ENCODE measurements around the gene KANK3.

Gene KANK3

GRCh38 chr19:8308891-8309291 lies 34.2 kb downstream of the KANK3 start:
- TF ChIP-seq CTCF (conservative IDR thresholded peaks at IDR 0.05) = no peak
- peak overlapping the region; percentile 70 for H3K27ac ChIP-seq

DNA sequence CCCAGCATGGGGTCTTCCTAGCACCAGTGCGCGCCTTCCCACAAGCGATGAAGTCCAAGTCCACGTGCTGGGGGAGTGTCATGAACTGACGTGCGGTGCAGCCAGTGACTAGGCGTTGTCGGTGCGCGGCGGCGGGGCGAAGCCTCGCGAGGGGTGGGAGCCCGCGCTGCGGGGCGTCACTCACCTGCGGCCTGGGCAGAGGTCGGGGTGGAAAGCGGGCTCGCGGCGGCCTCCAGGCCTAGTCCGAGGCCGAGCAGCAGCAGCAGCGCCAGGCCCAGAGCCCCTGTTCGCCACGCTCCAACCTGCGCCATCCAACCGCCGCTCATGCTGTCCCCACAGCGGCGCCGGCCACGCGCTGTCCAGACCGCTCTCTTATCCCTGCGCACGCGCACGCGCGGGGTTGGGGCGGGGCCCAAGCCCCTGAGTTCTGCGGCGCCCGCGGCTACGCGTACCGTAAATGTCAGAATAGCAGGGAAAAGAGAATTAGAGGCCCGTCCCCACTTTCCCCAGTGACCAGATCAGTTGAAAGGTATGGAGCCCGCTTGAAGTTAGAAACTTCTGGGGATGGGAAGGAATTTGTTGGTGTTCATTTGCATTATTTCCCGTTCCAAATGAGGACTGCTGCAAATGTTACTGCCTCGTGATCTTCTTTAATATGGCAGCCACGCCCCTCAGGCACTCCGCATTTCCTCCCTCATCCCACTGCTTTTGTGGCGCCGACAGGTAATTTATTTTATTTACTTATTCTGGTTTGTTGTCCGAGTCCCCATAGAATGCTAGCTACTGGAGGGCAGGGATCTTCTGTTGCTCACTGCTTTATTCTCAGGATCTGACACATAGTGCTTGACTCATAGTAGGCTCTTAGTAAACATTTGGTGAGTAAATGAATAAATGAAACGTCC lies 34.8 kb downstream of the KANK3 start, which contains the start of gene CD320:
TSS of gene CD320 (minus strand) at position 394 of the 902 bp plus-strand sequence. CDS start at position 326, 68 bp downstream.
- no peak for TF ChIP-seq CTCF (conservative IDR thresholded peaks at IDR 0.05)
- peak within 1 kb of the TSS; percentile 70 for H3K27ac ChIP-seq

DNA sequence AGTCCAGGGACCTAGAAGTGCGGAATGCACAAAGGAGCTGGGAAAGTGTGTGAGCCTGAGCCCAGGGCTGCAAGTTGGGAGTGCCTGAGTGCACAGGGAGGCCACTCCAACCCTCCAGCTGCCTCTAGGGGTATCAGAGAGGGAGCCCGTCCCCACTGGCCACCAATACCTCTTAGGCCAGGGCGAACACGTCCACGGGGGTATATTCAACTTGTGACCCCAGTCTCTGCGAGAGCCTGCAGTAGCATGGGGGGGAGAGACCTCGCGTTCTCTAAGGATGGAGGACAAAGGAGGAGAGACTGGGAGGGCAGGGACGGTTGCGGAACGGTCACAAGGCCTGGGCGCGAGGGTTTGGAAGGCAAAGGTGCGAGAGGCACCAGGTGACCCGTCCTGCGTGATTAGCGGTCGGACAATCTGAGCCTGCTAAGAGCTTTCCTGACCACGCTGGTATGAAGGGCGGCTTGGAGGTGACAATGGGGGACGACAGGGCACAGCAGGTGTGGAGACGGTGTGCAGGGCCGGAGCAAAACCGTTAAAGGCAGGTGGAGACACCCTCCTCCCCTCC lies 35.6 kb downstream of the KANK3 start:
- no peak for TF ChIP-seq CTCF (conservative IDR thresholded peaks at IDR 0.05)
- peak overlapping the region; percentile 70 for H3K27ac ChIP-seq

GRCh38 chr19:8306235-8307054 lies 36.6 kb downstream of the KANK3 start:
- no peak for TF ChIP-seq CTCF (conservative IDR thresholded peaks at IDR 0.05)
- H3K27ac ChIP-seq = peak overlapping the region; percentile 70; the same call in 1 of the 2 replicates

DNA sequence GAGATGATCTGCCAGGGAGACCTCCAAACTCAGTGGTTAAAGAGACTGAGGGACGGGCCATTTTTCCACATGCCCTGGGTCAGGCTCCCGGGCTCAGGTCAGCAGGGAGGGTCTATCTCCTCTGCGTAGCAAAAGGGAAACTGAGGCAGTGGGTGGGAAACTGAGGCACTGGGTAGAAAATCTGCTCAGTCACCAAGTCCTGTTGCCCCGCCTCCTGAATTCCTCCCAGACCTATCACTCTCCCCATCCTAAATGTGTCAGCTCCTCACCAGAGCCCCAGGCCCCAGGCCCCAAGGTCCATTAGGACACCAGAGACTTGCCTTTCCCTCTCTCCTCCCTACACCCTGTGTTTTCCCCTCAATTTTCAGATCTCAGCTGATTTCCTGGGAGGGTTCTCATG lies 37.3 kb downstream of the KANK3 start:
- no peak for TF ChIP-seq CTCF (conservative IDR thresholded peaks at IDR 0.05)
- peak overlapping the region; percentile 70; the same call in 1 of the 2 replicates for H3K27ac ChIP-seq

DNA sequence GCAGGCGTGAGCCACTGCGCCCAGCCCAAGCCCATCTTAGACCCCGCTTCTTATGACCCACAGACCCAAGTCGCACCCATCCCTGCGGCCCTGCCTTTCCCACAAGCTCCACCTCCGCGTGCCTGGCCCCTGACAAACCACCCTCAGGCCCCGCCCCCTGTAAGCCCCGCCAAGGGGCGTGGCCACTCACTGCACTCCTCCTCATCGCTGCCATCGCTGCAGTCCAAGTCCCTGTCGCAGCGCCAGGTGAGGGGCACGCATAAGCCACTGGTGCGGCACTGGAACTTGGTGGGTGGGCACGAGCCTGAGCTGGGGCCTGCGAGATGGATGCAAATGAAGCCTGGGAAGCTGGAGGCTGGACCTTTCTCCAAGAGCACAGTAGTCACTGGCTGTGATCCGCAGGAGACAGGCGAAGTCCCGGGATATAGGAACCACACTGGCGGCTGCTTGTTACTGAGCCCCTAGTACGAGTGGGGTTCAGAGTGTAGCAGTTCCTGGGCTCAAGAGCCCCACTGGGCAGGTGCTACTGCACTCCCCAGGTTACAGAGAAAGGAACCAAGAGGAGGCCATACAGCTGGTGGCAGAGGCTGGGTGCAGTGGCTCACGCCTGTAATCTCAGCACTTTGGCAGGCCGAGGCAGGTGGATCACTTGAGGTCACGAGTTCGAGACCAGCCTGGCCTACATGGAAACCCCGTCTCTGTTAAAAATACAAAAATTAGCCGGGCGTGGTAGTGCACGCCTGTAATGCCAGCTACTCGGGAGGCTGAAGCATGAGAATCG lies 38.0 kb downstream of the KANK3 start:
- no peak overlapping the region for H3K27ac ChIP-seq
- no peak for TF ChIP-seq CTCF (conservative IDR thresholded peaks at IDR 0.05)
